NCI-H524 treated with DMSO at 0.1 percent for 48 hours (cell line): ENCODE data around the gene ZNF518B.

Source experiments
- DNase-seq: peaks from one replicate; lab custom pipeline; 2025; lab: John Stamatoyannopoulos, UW

The ZNF518B gene

GRCh38 chr4:10457255-10457801, at the start of gene ZNF518B:
TSS of gene ZNF518B (minus strand) at chr4:10457426. CDS start at chr4:10446328, 11,098 bp downstream.
- DNase-seq: no peak

- DNase-seq: no peak
Observed at GRCh38 chr4:10506077-10506476, 48.9 kb upstream of the ZNF518B start.

- no peak for DNase-seq
Observed at GRCh38 chr4:10504570-10505179, 47.4 kb upstream of the ZNF518B start.

- DNase-seq: no peak
Observed at GRCh38 chr4:10502717-10503116, 45.5 kb upstream of the ZNF518B start.

- no peak for DNase-seq
Observed at GRCh38 chr4:10500776-10501175, 43.5 kb upstream of the ZNF518B start.

- DNase-seq: no peak
Observed at GRCh38 chr4:10496200-10496599, 39.0 kb upstream of the ZNF518B start.

- DNase-seq: no peak
Observed at GRCh38 chr4:10495651-10496050, 38.4 kb upstream of the ZNF518B start.

- no peak for DNase-seq
Observed at GRCh38 chr4:10492464-10492863, 35.2 kb upstream of the ZNF518B start.

GRCh38 chr4:10491401-10491800, 34.2 kb upstream of the ZNF518B start:
- no peak for DNase-seq

- DNase-seq: no peak
Observed at GRCh38 chr4:10490996-10491395, 33.8 kb upstream of the ZNF518B start.

- no peak for DNase-seq
Observed at GRCh38 chr4:10482913-10483312, 25.7 kb upstream of the ZNF518B start.

GRCh38 chr4:10480616-10481015, 23.4 kb upstream of the ZNF518B start:
- DNase-seq: no peak

- no peak for DNase-seq
Observed at GRCh38 chr4:10478621-10479020, 21.4 kb upstream of the ZNF518B start.

- DNase-seq: no peak
Observed at GRCh38 chr4:10470505-10470904, 13.3 kb upstream of the ZNF518B start.

GRCh38 chr4:10466161-10466560, 8.9 kb upstream of the ZNF518B start:
- DNase-seq: no peak

GRCh38 chr4:10462876-10463275, 5.7 kb upstream of the ZNF518B start:
- no peak for DNase-seq

GRCh38 chr4:10461850-10462400, 4.7 kb upstream of the ZNF518B start:
- no peak for DNase-seq

GRCh38 chr4:10461091-10461849, 4.0 kb upstream of the ZNF518B start:
- DNase-seq: no peak

GRCh38 chr4:10460313-10461047, 3.3 kb upstream of the ZNF518B start:
- no peak for DNase-seq

- no peak for DNase-seq
Observed at GRCh38 chr4:10459305-10459704, 2.1 kb upstream of the ZNF518B start.

GRCh38 chr4:10458177-10458576, 951 bp upstream of the ZNF518B start:
- no peak for DNase-seq

GRCh38 chr4:10456595-10457254, 501 bp downstream of the ZNF518B start:
- no peak for DNase-seq
